Keratinocyte (primary cell): ENCODE data around the gene GLIS2.
A peak's percentile ranks its signal among the peaks of the same experiment; 100 is the strongest.

Experiments used
- EZH2 ChIP-seq: IDR thresholded peaks from one replicate; pipeline ENCODE4 v1.6.1; 2012; ENCODE audit warnings: inconsistent platforms, mild to moderate bottlenecking, low read length, moderate library complexity
- TF ChIP-seq, protein P1 (sequence below), 3 experiments: IDR thresholded peaks in 1 of 3; conservative IDR thresholded peaks in 1 of 3; optimal IDR thresholded peaks in 1 of 3; 2 replicates in 2 of 3; 3 replicates in 1 of 3; pipeline versions ENCODE3 to v1.5.1; 2011; ENCODE audit warnings: low read length in 3 of 3, mild to moderate bottlenecking in 3 of 3, moderate library complexity in 2 of 3, control low read depth in 1 of 3, inconsistent platforms in 1 of 3; ENCODE audit not compliant: insufficient read depth in 2 of 3; ENCODE audit errors: extremely low read depth in 1 of 3

- TF ChIP-seq, protein P1, sequence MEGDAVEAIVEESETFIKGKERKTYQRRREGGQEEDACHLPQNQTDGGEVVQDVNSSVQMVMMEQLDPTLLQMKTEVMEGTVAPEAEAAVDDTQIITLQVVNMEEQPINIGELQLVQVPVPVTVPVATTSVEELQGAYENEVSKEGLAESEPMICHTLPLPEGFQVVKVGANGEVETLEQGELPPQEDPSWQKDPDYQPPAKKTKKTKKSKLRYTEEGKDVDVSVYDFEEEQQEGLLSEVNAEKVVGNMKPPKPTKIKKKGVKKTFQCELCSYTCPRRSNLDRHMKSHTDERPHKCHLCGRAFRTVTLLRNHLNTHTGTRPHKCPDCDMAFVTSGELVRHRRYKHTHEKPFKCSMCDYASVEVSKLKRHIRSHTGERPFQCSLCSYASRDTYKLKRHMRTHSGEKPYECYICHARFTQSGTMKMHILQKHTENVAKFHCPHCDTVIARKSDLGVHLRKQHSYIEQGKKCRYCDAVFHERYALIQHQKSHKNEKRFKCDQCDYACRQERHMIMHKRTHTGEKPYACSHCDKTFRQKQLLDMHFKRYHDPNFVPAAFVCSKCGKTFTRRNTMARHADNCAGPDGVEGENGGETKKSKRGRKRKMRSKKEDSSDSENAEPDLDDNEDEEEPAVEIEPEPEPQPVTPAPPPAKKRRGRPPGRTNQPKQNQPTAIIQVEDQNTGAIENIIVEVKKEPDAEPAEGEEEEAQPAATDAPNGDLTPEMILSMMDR (optimal IDR thresholded peaks at IDR 0.05 in 1 of 3, IDR thresholded peaks at IDR 0.05 in 1 of 3, conservative IDR thresholded peaks at IDR 0.05 in 1 of 3; ENCODE audit: extremely low read depth in 1 of 3, insufficient read depth in 2 of 3, low read length in 3 of 3), result peak in 2 of 3 experiments; percentile 5 to 33
- TF ChIP-seq EZH2, result no peak
These were observed 35.2 kb downstream of the GLIS2 start, which contains the start of gene PAM16 for GRCh38 chr16:4350787-4351659.
